Pancreas (tissue), 10 donors: Measurements from ENCODE around the gene SLC39A10. TPM values are rescaled to one million over a fixed set of nuclear protein-coding genes. Genes with fewer than 3 reads are reported as not detected.

Experiments
- ATAC-seq, 4 donors: fragments of 200-7000 bp; cut with Tn5 transposase; one replicate each; pipeline versions ENCODE4 v1.8.0 to v1.9.1; 2020; ENCODE audit warnings: mild to moderate bottlenecking in 4 of 4, moderate library complexity in 4 of 4
- DNase-seq, 6 donors: peaks; one replicate each; pipeline ENCODE4 v3.0.0-alpha.2; 2020
- FAIRE-seq: peaks from 2 replicates; lab custom pipeline; 2012; peaks lifted over from hg19 to GRCh38; lab: Jason Lieb, UNC
- H3K27ac ChIP-seq, 4 donors: fragments of 200-600 bp; sonication (generic); 1 replicate in 3 of 4; 2 replicates in 1 of 4; pipeline versions ENCODE4 v1.5.0 to v1.8.0; 2020
- H3K27me3 ChIP-seq, 4 donors: fragments of 200-600 bp; one replicate each; pipeline ENCODE4 v1.8.0; 2021
- H3K36me3 ChIP-seq, 3 donors: fragments of 200-600 bp; sonication (generic) in 1 of 3; one replicate each; pipeline versions ENCODE4 v1.5.0 to v1.8.0; 2020 to 2021
- H3K4me1 ChIP-seq, 3 donors: fragments of 200-600 bp; one replicate each; pipeline ENCODE4 v1.8.0; 2021
- H3K4me3 ChIP-seq, 4 donors: fragments of 200-600 bp; sonication (generic) in 2 of 4; one replicate each; pipeline versions ENCODE4 v1.5.0 to v1.8.0; 2020 to 2021
- H3K9me3 ChIP-seq, 4 donors: fragments of 200-600 bp; one replicate each; pipeline ENCODE4 v1.8.0; 2021
- CTCF ChIP-seq, 4 donors: fragments of 200-600 bp; sonication (generic) in 3 of 4; IDR thresholded peaks; one replicate each; pipeline versions ENCODE4 v1.5.0 to v1.8.0; 2021; ENCODE audit warnings: antibody characterized with exemption in 4 of 4
- WGBS, 2 donors: extraction: QIAGEN DNeasy Blood & Tissue Kit; methylation state at CpG; one replicate each; pipeline ENCODE4 v1.1.7; 2013; 5-methylcytosine and 5-hydroxymethylcytosine counted together
- intact Hi-C, 3 donors: fragments of 100-400 bp; cut with DNase I; formaldehyde crosslinking; loops; one replicate each; pipeline versions ENCODE4 v1.11.1 to v1.14.2; 2022
- polyA plus RNA-seq, 2 donors: library from polyadenylated mRNA; stranded (reverse); fragments of 200-250 nt; gene quantifications; one replicate each; pipeline ENCODE4 v1.2.3, GENCODE V29; 2013
- total RNA-seq, 6 donors: library from RNA; stranded (reverse); fragmentation: NEBNext Ultra II Directional in 4 of 6; extraction: Animal tissue kit (Norgen Biotek cat#: 25700) in 4 of 6; gene quantifications; one replicate each; pipeline versions ENCODE4 v1.2.1 to v1.2.4, GENCODE V29; 2021 to 2023
- donor health status: healthy with polysubstance abuse.
- donor health status: DM: no; HTN: no; CAD: no; lungs with moderate emphysema.
- donor health status: DM: no; HTN: no; CAD: no.
- donor health status: control.
- donor health status: control.
- donor health status: Bipolar disorder and iron deficiency.
- donor health status: DM: yes; HTN: yes; CAD: no.
- donor health status: DM: no; HTN: no; CAD: no.
- donor health status: DM: no; HTN: no; CAD: no.
- donor health status: DM: yes; HTN: yes; CAD: no.

Gene SLC39A10
- total and polyA plus RNA-seq, 8 donors = 6.3 to 17.3 (median 10.9) TPM

- no peak for ATAC-seq
- 77 to 79% methylated on average over 2 of the region's 2 CpGs for WGBS, 2 donors
- H3K4me3 ChIP-seq = no peak overlapping the region
- H3K27ac ChIP-seq = no peak overlapping the region
- no peak for DNase-seq
- FAIRE-seq = no peak
- TF ChIP-seq CTCF (IDR thresholded peaks at IDR 0.05) = no peak
- H3K9me3 ChIP-seq = no peaks in the 10 kb centered on the region
- intact Hi-C loops = no loop called here
- no peaks in the 10 kb centered on the region for H3K27me3 ChIP-seq
- H3K36me3 ChIP-seq = no peaks in the 10 kb centered on the region
- no peaks in the 10 kb centered on the region for H3K4me1 ChIP-seq
Observed at GRCh38 chr2:195734931-195735330, 77.9 kb downstream of the SLC39A10 start.

GRCh38 chr2:195735347-195735746, 78.3 kb downstream of the SLC39A10 start:
- no peaks in the 10 kb centered on the region for H3K9me3 ChIP-seq
- ATAC-seq = no peak
- H3K27ac ChIP-seq = no peak overlapping the region
- no peaks in the 10 kb centered on the region for H3K36me3 ChIP-seq
- TF ChIP-seq CTCF (IDR thresholded peaks at IDR 0.05) = no peak
- WGBS, 2 donors = 85 to 98% methylated on average over 1 of the region's 1 CpG
- no peaks in the 10 kb centered on the region for H3K4me1 ChIP-seq
- intact Hi-C loops = no loop called here
- no peak for FAIRE-seq
- no peak for DNase-seq
- no peaks in the 10 kb centered on the region for H3K27me3 ChIP-seq
- H3K4me3 ChIP-seq = no peak overlapping the region

DNA sequence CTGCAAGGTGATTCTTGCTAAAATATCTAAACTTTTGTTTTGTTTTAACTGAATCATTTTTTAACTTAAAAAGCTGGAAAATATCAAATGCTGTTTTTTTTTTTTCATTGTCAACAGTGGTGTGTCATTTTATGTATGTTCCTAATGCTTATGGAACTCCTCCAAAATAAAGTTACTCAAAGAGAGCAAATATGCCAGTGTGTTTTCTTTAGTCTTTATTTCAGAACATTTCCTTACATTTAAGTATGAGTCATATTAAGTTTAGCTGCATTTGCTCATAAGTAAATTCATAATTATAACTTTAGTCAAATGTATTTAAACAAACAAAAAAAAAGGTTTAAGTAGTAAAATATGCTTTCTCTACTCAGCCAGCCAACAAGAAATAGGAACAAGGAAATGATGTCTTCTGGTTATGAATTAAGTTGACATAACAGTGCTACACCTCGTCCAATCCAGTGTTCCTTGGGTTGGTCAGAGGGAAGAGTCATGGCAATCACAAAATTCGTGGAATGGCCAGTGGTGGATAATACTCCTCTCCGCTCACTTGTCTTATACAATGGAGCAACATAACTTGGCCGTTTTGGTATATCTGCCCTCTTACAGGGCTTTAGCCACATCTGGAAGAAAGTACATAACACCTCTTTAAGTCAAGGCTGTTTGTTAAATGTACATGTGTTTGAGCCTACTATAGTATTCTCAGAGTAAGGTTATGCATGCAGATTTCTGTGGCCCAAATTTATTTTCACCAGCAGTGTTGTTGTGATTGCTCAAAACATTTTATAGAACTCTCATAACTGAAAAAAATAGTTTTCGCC, 80.7 kb downstream of the SLC39A10 start:
- 74 to 77% methylated on average over 5 of the region's 5 CpGs for WGBS, 2 donors
- Histone ChIP-seq H3K27me3 (no peaks in the 10 kb centered on the region), H3K4me3 (no peak overlapping the region), H3K9me3 (no peaks in the 10 kb centered on the region), H3K4me1 (no peaks in the 10 kb centered on the region), H3K36me3 (no peaks in the 10 kb centered on the region), H3K27ac (no peak overlapping the region)
- DNase-seq (no peak), ATAC-seq (no peak), FAIRE-seq (no peak)
- intact Hi-C loops = no loop called here
- no peak for TF ChIP-seq CTCF (IDR thresholded peaks at IDR 0.05)

- no peak overlapping the region for H3K4me3 ChIP-seq
- WGBS, 2 donors = 95 to 96% methylated on average over 1 of the region's 1 CpG
- TF ChIP-seq CTCF (IDR thresholded peaks at IDR 0.05) = no peak
- no peaks in the 10 kb centered on the region for H3K36me3 ChIP-seq
- DNase-seq (no peak), FAIRE-seq (no peak), ATAC-seq (no peak)
- H3K27ac ChIP-seq = no peak overlapping the region
- H3K27me3 ChIP-seq = no peaks in the 10 kb centered on the region
- no peaks in the 10 kb centered on the region for H3K4me1 ChIP-seq
- no peaks in the 10 kb centered on the region for H3K9me3 ChIP-seq
- intact Hi-C loops = no loop called here
Observed at GRCh38 chr2:195741191-195741590, 84.2 kb downstream of the SLC39A10 start.
